HG03457 (cell line): Measurements from ENCODE around the gene SMPD3.

Source experiments
- ATAC-seq: cut with Tn5 transposase; IDR thresholded peaks from one replicate; pipeline ENCODE4 v1.9.1; 2021; ENCODE audit warnings: moderate number of reproducible peaks; ENCODE audit not compliant: unreplicated experiment

SMPD3 gene

DNA sequence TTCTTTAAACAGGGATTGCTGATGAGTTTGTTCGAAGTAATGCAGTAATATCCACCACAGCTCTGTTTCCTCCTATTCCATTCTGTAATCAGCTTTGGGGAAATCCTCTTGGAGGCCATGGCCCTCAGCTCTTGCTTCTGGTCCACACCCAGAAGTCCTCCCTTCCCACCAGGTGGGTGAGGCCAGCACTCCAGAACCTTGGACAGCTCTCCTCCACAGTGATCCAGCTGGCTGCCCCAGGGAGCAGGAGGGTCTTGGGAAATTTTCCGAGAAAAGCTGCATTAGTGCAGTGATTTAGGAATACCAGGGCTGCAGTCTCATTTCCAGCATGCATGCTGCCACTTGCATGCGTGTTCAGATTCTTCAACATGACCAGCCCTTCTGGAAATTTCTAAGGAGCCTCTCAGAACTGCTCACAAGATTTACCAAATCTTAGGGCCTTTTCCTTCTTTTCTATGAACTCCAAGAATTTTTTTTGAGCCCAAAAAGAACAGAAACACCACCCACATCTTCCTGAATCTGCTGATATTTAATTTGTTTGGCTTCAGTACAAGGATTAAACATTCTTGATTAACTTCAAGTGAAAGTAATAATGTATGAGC, 4.2 kb downstream of the SMPD3 start:
- ATAC-seq = no peak

DNA sequence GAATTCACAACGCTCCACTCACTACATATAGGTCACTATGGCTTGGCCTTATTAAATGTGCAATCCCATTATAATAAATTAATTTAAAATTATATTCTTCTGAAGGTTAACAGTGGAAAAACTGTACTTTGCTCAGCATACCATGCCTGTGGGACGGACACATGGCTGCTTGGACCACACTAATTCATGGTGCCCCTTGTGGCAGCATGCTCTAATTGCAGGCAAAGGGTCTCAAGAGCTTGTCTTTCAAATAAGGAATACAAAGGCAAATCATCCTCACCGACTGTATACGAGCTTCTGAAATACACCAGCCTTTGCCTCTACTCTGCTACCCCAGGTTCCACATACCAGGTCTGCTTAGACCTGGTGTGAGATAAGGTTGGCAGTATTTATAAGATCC, 11.7 kb downstream of the SMPD3 start:
- ATAC-seq = no peak

GRCh38 chr16:68434624-68435210, 13.6 kb downstream of the SMPD3 start:
- ATAC-seq = no peak

DNA sequence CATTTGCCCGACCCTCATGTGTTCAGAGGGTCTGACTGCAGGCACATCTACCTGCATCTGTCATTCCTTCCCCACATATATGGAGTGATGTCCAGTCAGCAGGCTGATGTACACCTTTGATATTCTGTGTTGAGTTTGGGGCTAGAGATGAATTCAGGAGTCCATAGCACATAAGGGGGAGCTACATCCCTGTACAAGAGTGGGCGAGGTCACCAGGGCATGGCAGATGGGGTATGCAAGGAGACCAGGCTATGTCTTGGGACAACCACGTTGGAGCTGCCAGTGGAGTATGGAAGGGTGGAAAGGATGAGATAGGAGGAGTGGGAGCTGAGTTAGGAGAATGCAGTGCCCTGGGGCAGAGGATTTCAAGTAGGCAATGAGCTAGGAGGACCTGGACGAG, 15.0 kb downstream of the SMPD3 start:
- ATAC-seq = no peak

DNA sequence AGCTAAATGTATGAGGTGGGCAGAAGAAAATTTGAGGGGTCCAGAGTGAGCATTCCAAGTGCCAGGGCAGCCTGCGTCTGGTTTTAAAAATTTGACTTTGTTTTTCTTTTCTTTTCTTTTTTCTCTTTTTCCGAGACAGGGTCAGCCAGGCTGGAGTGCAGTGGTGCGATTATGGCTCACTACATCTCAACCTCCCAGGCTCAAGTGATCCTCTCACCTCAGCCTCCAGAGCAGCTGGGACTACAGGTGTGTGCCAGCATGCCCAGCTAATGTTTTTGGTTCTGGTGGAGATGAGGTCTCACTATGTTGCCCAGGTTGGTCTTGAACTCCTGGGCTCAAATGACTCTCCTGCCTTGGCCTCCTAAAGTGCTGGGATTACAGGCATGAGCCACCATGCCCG, 15.6 kb downstream of the SMPD3 start:
- ATAC-seq = no peak

GRCh38 chr16:68429076-68429854, 19.0 kb downstream of the SMPD3 start:
- no peak for ATAC-seq

DNA sequence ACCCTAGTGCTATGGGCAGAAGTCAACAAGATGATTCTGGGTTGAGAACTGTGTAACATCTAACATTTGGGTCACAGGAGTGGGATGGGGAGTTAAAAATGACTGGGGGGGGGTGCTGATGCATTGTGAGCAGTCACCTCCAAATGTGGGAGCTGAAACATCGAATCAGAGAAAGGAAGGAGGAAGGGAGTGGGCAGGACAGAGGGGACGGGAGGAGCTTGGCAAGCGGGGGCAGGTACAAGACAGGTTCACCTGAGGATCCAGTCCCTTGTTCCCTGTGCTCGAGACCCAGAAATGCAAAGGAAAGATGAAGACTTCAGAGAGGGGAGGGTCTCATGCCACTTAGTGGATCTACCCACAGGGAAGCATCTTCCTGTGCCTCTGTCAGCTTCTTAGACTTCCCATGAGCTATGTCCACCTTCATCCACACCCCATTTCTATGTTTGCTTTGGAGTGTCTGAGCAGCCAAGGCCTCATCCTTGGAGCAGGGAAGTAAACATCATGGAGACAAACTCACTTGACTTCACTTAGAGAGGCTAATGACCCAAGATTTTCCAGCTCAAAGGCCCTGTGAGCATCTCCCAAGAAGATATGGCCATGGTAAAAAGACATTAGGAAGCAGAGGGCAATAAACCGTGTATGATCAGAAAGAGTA, 20.5 kb downstream of the SMPD3 start:
- ATAC-seq = no peak

DNA sequence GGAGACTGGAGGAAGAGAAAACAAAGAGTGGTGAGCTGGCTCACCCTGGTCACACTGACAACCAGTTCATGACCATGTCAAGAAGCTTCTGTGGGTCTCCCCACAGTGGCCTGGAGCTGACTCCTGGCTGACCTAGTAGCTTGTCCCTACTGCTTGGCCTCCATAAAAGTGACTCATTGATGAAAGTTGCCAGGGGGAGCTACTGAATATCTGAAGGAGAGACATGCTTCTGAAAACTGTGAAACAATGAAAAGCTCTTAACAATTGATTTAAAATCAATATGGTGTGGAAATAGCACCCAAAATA, 22.0 kb downstream of the SMPD3 start:
- no peak for ATAC-seq

DNA sequence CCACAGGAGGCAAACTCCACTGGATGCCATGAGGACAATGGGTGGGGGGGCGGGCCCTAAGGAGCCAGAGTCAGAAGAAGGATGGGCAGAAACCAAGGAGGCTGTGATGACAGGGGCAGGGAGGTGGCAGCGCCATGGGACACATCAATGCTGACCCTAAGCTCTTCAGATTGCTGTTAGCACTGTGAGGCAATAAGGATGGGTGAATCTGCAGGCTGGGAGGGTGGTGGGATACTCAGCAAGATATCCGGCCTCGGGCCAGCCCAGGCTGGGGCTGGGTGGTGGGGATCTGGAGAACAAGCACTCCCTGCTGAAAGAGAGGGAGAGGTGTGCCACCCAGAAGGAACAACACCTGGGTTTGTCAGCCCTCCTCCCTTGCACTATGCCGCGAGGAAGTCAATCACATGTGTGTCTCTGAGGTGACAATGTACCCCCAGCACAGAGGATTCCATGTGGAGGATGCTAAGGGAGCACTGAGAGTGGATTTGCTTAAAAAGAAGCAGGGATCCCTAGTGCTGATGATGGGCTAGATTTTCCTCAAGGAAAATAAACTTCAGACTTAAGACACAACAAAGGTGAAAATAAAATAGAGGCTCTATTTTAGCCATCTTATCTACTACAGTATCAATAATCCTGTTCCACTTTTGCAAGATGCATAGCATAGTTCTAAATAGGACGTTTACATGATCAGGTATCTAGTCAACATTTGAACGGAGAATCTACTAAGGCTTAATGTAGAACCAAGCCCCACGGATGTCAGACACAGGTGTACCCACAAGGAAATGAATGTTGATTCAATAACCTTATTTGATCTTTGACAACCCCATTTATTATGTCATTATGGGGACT, 22.6 kb downstream of the SMPD3 start:
- no peak for ATAC-seq

DNA sequence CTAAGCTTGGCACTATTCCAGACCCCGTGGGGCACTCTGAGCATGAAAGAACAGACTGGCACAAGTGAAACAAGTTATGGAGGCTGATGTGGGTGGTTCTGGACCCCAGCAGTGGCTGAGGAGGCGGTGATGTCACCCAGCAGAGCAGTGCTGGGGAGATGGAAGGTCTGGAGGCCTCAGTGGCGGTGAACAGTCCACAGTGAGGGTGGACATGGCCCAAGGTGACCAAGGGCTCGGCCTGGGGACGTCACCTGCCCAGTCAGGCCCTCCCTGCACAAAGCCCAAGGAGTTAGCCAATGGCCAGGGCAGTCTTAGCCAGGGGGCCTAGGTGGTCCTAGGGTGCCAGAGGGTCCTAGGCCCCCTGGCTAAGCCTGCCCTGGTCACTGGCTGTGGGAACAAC, 24.5 kb downstream of the SMPD3 start:
- ATAC-seq = no peak

- ATAC-seq = no peak
Measured at GRCh38 chr16:68422396-68422960, 25.8 kb downstream of the SMPD3 start.

DNA sequence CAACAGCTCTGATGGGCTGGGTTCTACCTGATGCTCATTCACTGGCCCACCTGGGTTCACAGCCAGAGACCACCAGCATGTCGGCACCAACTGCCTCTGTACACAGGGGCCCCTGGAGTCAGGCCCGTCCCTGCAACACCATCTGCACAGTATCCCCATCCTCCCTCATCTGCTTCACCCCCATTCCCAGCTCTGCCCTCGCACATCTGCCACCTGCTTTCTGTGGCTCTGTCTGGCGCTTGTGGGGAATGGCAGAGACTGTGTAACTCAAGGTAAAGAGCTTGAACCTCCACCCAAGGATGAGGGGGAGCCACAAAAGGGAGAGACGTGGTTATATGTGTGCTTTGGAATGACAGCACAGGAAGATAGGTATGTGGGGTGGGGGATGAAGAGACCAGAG, 27.2 kb downstream of the SMPD3 start:
- ATAC-seq = no peak

DNA sequence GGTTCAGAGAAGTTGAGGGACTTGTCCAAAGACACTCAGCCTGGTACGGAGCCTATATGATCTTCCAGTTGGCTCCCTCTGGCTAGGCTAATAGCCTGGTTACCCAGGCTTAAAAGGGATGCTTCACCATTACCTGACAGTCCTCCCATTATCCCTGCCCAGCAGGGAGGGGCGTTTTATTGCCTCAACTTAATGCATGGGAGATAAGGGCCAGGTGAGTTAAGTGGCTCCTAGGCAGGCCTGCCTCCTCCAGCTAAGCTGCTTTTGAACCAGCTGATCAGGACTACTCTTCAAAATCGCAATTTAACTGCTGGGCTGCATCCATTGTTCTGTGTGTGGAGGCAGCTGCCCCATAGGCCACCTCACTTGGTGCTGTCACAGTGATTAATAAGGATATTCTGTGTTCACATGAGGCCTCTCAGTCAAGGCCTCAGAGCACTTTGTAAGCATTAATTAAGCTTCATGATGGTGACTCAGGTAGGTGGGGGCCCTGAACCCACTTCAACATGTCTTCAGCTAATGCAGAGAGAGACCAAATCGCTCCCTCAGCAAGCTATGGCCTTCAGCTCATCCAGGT, 27.9 kb downstream of the SMPD3 start:
- no peak for ATAC-seq

DNA sequence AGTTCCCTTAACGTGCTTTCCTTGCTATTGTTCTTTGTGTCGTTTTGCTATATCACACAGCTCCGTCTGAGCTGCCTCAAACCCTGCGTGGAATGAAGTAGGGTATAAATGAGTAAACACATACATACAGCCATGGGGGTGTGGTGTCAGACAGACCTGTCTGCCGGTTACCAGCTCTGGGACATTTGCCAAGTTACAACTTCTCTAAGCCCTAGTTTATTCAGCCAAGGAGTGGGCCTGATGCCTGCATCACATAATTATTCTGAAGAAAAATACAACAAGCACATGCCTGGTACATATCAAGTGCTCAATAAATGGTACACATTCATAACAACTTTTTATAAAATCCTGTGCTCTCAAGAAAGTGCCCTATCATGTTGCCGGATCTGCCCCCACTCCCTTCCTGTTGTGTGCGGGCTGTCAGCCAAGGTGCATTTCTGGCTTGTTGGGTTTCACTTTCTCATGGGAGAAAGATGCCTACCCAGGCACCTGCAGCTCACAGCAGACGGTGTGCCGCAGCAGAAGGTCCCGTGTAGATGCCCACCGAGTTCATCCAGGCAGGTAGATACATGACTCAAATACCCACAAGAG, 30.5 kb downstream of the SMPD3 start:
- peak; percentile 49 for ATAC-seq

DNA sequence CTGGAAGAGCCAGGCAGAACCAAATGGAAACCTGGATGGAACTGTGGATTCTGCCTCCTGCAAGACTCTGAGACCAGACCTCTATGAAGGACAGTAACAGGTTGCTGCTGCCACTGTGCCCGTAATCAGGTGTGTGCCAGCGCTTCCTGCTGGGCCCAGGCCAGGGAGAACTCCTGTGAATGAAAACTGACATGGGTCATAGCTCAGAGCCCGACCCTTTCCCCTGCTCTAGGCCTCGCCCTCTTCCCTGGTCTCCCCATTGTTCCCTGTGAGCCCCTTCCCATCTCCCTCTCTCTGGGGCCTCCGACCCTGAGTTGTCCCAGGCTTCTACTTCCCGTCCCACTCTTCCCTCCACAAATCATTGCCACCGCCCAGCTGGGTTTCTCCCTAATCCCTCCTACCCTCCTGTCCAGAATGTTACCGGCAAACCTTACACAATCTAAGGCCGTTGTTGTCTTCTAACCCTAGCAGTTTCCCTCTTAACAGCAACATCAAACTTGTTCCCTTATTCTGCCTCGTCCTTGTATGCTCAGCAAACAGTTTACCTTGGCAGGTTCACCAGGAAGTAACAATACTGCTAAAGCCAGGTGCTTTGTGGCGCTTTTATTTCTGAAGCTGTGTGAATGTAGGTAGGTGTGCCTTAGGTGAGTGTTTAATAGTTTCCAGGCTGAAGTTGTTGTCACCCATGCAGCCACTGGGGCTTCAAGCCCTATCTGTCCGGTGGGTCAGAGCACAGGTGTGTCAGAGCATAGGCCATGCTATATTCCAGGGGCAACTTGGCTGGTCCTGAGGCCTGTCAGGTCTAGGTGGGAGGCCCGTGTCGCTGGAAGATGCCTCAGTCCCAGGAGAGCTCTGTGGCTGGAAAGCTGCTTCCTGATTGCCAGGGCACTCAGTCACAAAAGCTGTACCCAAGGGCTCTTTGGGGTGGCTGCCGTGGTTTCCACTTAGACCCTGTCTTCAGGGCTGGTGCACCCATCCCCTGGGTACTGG, 32.0 kb downstream of the SMPD3 start:
- no peak for ATAC-seq

- ATAC-seq = no peak
Measured at GRCh38 chr16:68414581-68414980, 33.7 kb downstream of the SMPD3 start.

- no peak for ATAC-seq
Measured at GRCh38 chr16:68412061-68412460, 36.2 kb downstream of the SMPD3 start.

DNA sequence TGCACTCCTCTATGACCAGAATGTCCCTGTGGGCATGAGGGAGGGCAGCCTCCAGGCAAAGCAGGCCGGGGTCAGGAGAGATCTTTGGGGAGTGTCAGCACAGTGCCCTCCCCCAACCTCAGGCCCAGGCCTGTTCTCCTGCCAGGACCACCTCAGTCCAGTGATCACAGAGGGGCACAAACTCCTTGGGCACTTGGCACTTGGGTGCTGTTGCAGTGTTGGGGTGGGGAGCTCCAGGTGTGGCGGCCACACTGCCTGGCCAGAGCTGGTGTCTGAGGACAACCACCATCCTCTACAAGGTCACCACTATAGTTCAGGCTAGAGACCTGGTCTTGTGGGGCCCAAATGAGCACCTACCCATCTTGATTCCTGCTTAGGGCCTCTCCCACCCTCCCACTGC, 37.2 kb downstream of the SMPD3 start:
- ATAC-seq = no peak

DNA sequence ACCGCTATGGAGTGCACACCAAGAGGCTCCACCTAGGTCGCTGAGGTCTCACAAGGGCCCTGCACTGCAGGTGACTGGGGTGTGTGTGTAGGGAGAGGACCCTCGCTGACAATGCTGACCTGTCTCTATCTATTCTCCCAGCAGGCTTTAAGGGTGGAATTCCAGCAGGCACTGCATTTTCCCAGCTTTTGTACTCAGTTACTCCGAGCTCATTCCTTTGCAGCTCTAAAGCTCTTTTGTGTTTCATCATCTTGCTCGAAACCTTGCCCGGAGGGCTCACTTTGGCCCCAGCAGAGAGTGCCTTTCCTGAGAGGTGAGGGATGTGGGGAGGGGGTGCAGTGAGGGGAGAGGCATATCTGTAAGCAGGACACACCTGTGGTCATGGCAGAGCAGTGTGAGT, 39.3 kb downstream of the SMPD3 start:
- no peak for ATAC-seq
